Measurements from ENCODE around the gene SEC14L6.

The SEC14L6 gene

GRCh38 chr22:30582788-30583545 lies 36.4 kb upstream of the SEC14L6 start:
- TF ChIP-seq, protein P1, sequence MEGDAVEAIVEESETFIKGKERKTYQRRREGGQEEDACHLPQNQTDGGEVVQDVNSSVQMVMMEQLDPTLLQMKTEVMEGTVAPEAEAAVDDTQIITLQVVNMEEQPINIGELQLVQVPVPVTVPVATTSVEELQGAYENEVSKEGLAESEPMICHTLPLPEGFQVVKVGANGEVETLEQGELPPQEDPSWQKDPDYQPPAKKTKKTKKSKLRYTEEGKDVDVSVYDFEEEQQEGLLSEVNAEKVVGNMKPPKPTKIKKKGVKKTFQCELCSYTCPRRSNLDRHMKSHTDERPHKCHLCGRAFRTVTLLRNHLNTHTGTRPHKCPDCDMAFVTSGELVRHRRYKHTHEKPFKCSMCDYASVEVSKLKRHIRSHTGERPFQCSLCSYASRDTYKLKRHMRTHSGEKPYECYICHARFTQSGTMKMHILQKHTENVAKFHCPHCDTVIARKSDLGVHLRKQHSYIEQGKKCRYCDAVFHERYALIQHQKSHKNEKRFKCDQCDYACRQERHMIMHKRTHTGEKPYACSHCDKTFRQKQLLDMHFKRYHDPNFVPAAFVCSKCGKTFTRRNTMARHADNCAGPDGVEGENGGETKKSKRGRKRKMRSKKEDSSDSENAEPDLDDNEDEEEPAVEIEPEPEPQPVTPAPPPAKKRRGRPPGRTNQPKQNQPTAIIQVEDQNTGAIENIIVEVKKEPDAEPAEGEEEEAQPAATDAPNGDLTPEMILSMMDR (IDR thresholded peaks at IDR 0.05; ENCODE audit: low read length, missing control alignments) = no peak
- H3K4me3 ChIP-seq (replicated peaks; ENCODE audit: low read depth, low read length) = no peak overlapping the region
- no peak for DNase-seq (ENCODE audit: low read depth)

GRCh38 chr22:30582051-30582450 lies 35.5 kb upstream of the SEC14L6 start:
- no peak for DNase-seq (ENCODE audit: low read depth)
- no peak overlapping the region for H3K4me3 ChIP-seq (replicated peaks; ENCODE audit: low read depth, low read length)
- TF ChIP-seq, protein P1 (IDR thresholded peaks at IDR 0.05; ENCODE audit: low read length, missing control alignments) = no peak

- TF ChIP-seq, protein P1 (IDR thresholded peaks at IDR 0.05; ENCODE audit: low read length, missing control alignments) = no peak
Observed at GRCh38 chr22:30580896-30581295, 34.4 kb upstream of the SEC14L6 start.

DNA sequence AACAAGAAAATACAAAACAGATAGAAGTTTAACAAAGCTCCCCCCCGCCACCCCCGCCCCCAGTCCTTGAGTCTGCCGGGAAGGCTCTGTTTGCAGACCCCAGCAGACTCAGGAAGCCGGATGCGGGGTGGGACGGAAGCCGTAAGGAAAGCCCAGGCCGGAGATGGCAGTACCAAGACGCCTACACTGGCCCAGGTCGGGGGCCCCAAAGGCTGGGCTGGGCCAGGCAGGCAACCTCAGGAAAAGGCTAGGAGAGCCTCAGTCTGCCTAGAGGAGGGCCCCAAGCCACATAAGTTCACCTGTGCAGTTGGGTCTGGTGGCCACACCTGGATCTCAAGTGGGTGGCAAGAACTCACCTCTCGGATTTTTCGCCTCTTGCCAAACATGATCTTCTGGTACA lies 31.9 kb upstream of the SEC14L6 start:
- DNase-seq (ENCODE audit: low read depth) = no peak
- H3K4me3 ChIP-seq (replicated peaks; ENCODE audit: low read depth, low read length) = no peak overlapping the region
- TF ChIP-seq, protein P1 (IDR thresholded peaks at IDR 0.05; ENCODE audit: low read length, missing control alignments) = no peak

More at GRCh38 chr22:30580896-30581295, 34.4 kb upstream of the SEC14L6 start:
- H3K4me3 ChIP-seq (replicated peaks; ENCODE audit: low read depth, low read length) = no peak overlapping the region
- no peak for DNase-seq (ENCODE audit: low read depth)

GRCh38 chr22:30575859-30576258 lies 29.3 kb upstream of the SEC14L6 start:
- H3K4me3 ChIP-seq (replicated peaks; ENCODE audit: low read depth, low read length) = no peak overlapping the region
- no peak for DNase-seq (ENCODE audit: low read depth)
- TF ChIP-seq, protein P1 (IDR thresholded peaks at IDR 0.05; ENCODE audit: low read length, missing control alignments) = no peak

- TF ChIP-seq, protein P1 (IDR thresholded peaks at IDR 0.05; ENCODE audit: low read length, missing control alignments) = peak; percentile 9
- H3K4me3 ChIP-seq (replicated peaks; ENCODE audit: low read depth, low read length) = no peak overlapping the region
- peak; percentile 88 for DNase-seq (ENCODE audit: low read depth)
Observed at GRCh38 chr22:30574997-30575671, 28.6 kb upstream of the SEC14L6 start.

Data from fibroblast of pulmonary artery (primary cell).